ENCODE data around the gene CFAP99.

The CFAP99 gene

DNA sequence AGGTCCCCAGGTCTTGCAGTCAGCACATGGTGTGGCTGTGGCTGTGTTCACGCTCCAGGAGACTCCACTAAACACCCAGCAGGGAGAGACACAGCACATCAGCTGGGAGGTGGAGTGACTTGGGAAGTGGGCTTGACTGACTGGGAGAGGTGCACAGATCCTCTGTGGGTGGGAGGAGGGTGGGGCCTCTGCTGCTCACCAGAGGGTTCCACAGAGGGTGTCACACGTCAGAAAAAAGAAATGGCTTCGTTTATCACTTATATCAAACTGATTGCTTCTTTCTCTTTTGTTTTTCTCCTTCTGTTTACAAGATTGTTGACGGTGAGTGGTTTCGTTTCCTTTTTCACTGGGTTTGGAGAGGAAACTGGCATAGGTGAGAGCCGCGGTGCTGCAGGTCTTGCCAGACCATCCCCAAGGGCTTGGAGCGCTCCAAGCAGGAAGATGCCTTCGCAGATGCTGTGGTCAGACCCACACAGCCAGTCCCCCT, 92.9 kb downstream of the CFAP99 start:
- Histone ChIP-seq H3K4me1 (ENCODE audit: insufficient read depth, low read length, poor library complexity, severe bottlenecking) (no peaks in the 10 kb centered on the region), H3F3A (ENCODE audit: low read depth) (no peaks in the 10 kb centered on the region; the same call in 1 of the 2 replicates), H3K4me3 (ENCODE audit: low read length, poor library complexity, severe bottlenecking) (no peak overlapping the region), H3K9ac (ENCODE audit: low read depth, low read length, poor library complexity, severe bottlenecking) (no peak overlapping the region), H3K9me2 (replicated peaks; ENCODE audit: low read depth, low read length) (no peaks in the 10 kb centered on the region), H3K27me3 (ENCODE audit: insufficient read depth, low read length, poor library complexity, severe bottlenecking) (no peaks in the 10 kb centered on the region), H3K79me2 (ENCODE audit: insufficient read depth, low read length) (peaks cover 39% of the 10 kb centered on the region; the same call in 1 of the 2 replicates), H3K36me3 (ENCODE audit: insufficient read depth, low read length) (peaks cover 88% of the 10 kb centered on the region; the same call in 1 of the 2 replicates), H3K4me2 (ENCODE audit: low read depth, low read length, poor library complexity, severe bottlenecking) (no peak overlapping the region), H3K9me3 (ENCODE audit: insufficient read depth, low read depth, low read length) (no peaks in the 10 kb centered on the region), H2AFZ (ENCODE audit: low read length) (no peak overlapping the region), H4K20me1 (ENCODE audit: insufficient read depth, low read length, poor library complexity, severe bottlenecking) (peaks cover 36% of the 10 kb centered on the region)
- no peak for TF ChIP-seq CTCF (conservative IDR thresholded peaks at IDR 0.05; ENCODE audit: low read length)
- no peak for TF ChIP-seq EZH2phosphoT487 (IDR thresholded peaks at IDR 0.05; ENCODE audit: borderline replicate concordance)
